OCI-LY7 (cell line): ENCODE data around the gene P2RY14. TPM values are rescaled to one million over a fixed set of nuclear protein-coding genes. Genes with fewer than 3 reads are reported as not detected.
A peak's percentile ranks its signal among the peaks of the same experiment; 100 is the strongest.

ENCODE experiments used
- BruUV-seq: library from RNA; stranded (reverse); fragments of 400-500 nt; replicated peaks from 2 replicates; lab custom pipeline; 2021; lab: Mats Ljungman, UMichigan
- CTCF ChIA-PET: fragments of 300-600 bp; sonication (Branson Sonifier 250); formaldehyde crosslinking; loops from one replicate; lab custom pipeline; 2022; ENCODE audit warnings: antibody characterized with exemption; ENCODE audit not compliant: unreplicated experiment; lab: Charles Lee
- POLR2A ChIA-PET: fragments of 300-600 bp; sonication (Branson Sonifier 250); formaldehyde crosslinking; loops from one replicate; lab custom pipeline; 2022; ENCODE audit warnings: antibody characterized with exemption; lab: Charles Lee
- DNase-seq: peaks from one replicate; pipeline ENCODE4 v3.0.0-alpha.2; 2015; ENCODE audit warnings: low spot score
- H2AFZ ChIP-seq: fragments of 200-600 bp; sonication (generic), shearing (Covaris generic); 2 replicates; pipeline ENCODE4 v1.6.1; 2014; ENCODE audit warnings: mild to moderate bottlenecking, antibody characterized with exemption, low read length, moderate library complexity
- H3K27ac ChIP-seq: fragments of 200-600 bp; sonication (generic); 2 replicates; pipeline ENCODE4 v1.5.1; 2014; ENCODE audit warnings: mixed run types, low read depth, mild to moderate bottlenecking, moderate library complexity, low read length, inconsistent platforms; ENCODE audit not compliant: poor library complexity, severe bottlenecking
- H3K36me3 ChIP-seq: fragments of 200-600 bp; sonication (generic); 2 replicates; pipeline ENCODE4 v1.6.1; 2014; ENCODE audit warnings: mild to moderate bottlenecking, antibody characterized with exemption, low read length, moderate library complexity, mixed read lengths; ENCODE audit not compliant: insufficient read depth
- H3K4me1 ChIP-seq: fragments of 200-600 bp; sonication (generic); 2 replicates; pipeline ENCODE4 v1.5.1; 2014; ENCODE audit warnings: mild to moderate bottlenecking, low read length; ENCODE audit not compliant: insufficient read depth, poor library complexity, severe bottlenecking
- H3K4me2 ChIP-seq: fragments of 200-600 bp; sonication (generic); 2 replicates; pipeline ENCODE4 v1.6.1; 2014; ENCODE audit warnings: mild to moderate bottlenecking, low read length
- H3K4me3 ChIP-seq: fragments of 200-600 bp; sonication (generic); 2 replicates; pipeline ENCODE4 v1.5.1; 2014; ENCODE audit warnings: mild to moderate bottlenecking, low read depth, low read length; ENCODE audit not compliant: poor library complexity, severe bottlenecking
- H3K79me2 ChIP-seq: fragments of 200-600 bp; sonication (generic); 2 replicates; pipeline ENCODE4 v1.6.1; 2016; ENCODE audit warnings: low read depth, mild to moderate bottlenecking, low read length, moderate library complexity, mixed read lengths; ENCODE audit not compliant: insufficient read depth
- H3K9me2 ChIP-seq: fragments of 200-600 bp; sonication (generic); 2 replicates; pipeline ENCODE4 v1.6.1; 2016; ENCODE audit warnings: mild to moderate bottlenecking, low read length, mixed read lengths; ENCODE audit not compliant: insufficient read depth
- H3K9me3 ChIP-seq: fragments of 200-600 bp; sonication (generic); 2 replicates; pipeline ENCODE4 v1.6.1; 2014; ENCODE audit warnings: mild to moderate bottlenecking, mixed run types, low read length, mixed read lengths
- H4K20me1 ChIP-seq: fragments of 200-600 bp; sonication (generic); 2 replicates; pipeline ENCODE4 v1.6.1; 2014; ENCODE audit warnings: mild to moderate bottlenecking, antibody characterized with exemption, low read length, moderate library complexity, mixed read lengths; ENCODE audit not compliant: insufficient read depth
- EZH2phosphoT487 ChIP-seq: fragments of 200-600 bp; sonication (generic); IDR thresholded peaks from 2 replicates; pipeline ENCODE4 v1.6.1; 2018; ENCODE audit warnings: low read depth, borderline replicate concordance, mild to moderate bottlenecking, mixed run types, antibody characterized with exemption, low read length, moderate library complexity, mixed read lengths
- intact Hi-C: fragments of 100-400 bp; cut with micrococcal nuclease; formaldehyde crosslinking; loops from one replicate; pipeline ENCODE4 v1.10.0; 2022; ENCODE audit not compliant: unreplicated experiment
- total RNA-seq, 2 experiments: library from RNA; depleted of rRNA in 1 of 2; stranded (reverse); fragments of >200 nt in 1 of 2; shearing (Covaris generic) in 1 of 2; gene quantifications; 2 replicates each; pipeline ENCODE4 v1.2.3, GENCODE V29; 2014 to 2022
- TF ChIP-seq, protein P1 (sequence below): fragments of 200-600 bp; sonication (generic); conservative IDR thresholded peaks from 2 replicates; pipeline ENCODE4 v1.5.1; 2014; ENCODE audit warnings: mild to moderate bottlenecking, antibody characterized with exemption, low read length, moderate library complexity, mixed read lengths

The P2RY14 gene
- total RNA-seq, 2 experiments from 2014 or later: not detected

DNA sequence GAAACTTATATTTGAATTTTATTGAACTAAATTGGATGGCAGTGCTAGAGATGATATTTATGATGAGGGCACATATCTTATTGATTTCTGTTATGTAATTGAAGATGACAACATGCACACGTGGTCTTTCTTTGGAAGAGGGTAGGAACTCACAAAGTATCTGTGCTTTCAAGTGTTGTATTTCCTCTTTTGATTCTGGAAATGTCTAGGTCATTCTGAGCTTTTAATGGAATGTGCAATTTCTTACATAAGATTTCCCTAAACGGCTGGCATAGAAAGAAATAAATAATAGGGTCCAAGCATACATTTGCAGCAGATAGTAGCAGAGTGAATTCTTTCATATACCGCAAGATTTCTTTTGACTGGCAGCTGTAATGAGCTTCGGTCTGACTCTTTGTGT lies 65.2 kb downstream of the P2RY14 start:
- DNase-seq: no peak
- POLR2A ChIA-PET: interaction anchor here (0.6 kb wide), 1 partner anchor 671 kb away, joined by 3 read pairs; no protein-coding TSS in a partner anchor
- no peaks in the 10 kb centered on the region for H3K9me2 ChIP-seq
- intact Hi-C loops: no loop called here
- no peak overlapping the region for H3K4me3 ChIP-seq
- TF ChIP-seq, protein P1, sequence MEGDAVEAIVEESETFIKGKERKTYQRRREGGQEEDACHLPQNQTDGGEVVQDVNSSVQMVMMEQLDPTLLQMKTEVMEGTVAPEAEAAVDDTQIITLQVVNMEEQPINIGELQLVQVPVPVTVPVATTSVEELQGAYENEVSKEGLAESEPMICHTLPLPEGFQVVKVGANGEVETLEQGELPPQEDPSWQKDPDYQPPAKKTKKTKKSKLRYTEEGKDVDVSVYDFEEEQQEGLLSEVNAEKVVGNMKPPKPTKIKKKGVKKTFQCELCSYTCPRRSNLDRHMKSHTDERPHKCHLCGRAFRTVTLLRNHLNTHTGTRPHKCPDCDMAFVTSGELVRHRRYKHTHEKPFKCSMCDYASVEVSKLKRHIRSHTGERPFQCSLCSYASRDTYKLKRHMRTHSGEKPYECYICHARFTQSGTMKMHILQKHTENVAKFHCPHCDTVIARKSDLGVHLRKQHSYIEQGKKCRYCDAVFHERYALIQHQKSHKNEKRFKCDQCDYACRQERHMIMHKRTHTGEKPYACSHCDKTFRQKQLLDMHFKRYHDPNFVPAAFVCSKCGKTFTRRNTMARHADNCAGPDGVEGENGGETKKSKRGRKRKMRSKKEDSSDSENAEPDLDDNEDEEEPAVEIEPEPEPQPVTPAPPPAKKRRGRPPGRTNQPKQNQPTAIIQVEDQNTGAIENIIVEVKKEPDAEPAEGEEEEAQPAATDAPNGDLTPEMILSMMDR: no peak
- TF ChIP-seq EZH2phosphoT487: no peak
- no TSS peak for BruUV-seq
- no peaks in the 10 kb centered on the region for H3K4me1 ChIP-seq
- H3K36me3 ChIP-seq: no peaks in the 10 kb centered on the region
- no peaks in the 10 kb centered on the region for H3K9me3 ChIP-seq
- H4K20me1 ChIP-seq: no peaks in the 10 kb centered on the region
- CTCF ChIA-PET: no interaction called here
- H2AFZ ChIP-seq: no peak overlapping the region
- H3K27ac ChIP-seq: no peak overlapping the region
- no peaks in the 10 kb centered on the region for H3K79me2 ChIP-seq
- no peak overlapping the region for H3K4me2 ChIP-seq

DNA sequence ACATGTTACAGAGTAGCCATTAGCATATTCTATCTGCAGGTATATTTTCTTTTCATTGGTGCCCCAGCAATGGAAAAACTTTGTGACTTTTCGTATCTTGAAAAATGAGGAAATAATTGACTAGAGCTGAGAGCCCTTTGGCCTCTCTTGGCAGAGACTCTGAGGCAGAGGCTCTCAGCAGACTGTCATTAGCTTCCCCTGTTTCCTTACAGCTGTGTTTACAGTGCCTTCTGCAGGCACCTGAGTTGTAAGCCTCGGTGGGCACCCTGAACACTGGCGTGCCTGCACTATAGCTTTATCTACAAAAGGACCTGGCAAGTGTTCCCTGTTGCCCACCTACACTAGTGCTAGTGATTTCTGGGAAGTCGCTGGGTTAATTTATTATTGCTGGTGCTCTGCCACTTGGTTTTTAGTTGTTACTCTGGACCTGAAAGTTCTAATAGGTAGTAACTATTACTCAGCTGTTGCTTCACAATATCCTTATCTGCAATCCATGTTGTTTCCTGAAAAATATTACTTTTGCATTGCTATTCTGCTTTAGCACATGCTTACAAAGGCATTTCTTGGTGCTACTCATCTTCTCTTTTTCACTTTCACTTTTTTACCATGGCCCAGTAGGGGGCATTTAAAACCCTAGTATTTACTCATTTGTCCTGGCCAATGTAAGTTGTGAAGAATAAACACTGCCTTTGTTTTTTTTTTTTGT lies 67.5 kb downstream of the P2RY14 start:
- Histone ChIP-seq H4K20me1 (no peaks in the 10 kb centered on the region), H3K27ac (no peak overlapping the region), H3K36me3 (no peaks in the 10 kb centered on the region), H2AFZ (no peak overlapping the region), H3K4me1 (no peaks in the 10 kb centered on the region), H3K9me2 (no peaks in the 10 kb centered on the region), H3K79me2 (no peaks in the 10 kb centered on the region), H3K9me3 (no peaks in the 10 kb centered on the region), H3K4me3 (no peak overlapping the region), H3K4me2 (peak overlapping the region; percentile 24; the same call in 1 of the 2 replicates)
- ChIA-PET CTCF (no interaction called here), POLR2A (interaction anchor here (0.6 to 1.0 kb wide), 4 partner anchors 13 to 1314 kb away, joined by 3 to 6 read pairs (median 4); partner anchors contain the start of gene P2RY14)
- BruUV-seq: no TSS peak
- TF ChIP-seq, protein P1: peak; percentile 50; the same call in 1 of the 2 replicates
- TF ChIP-seq EZH2phosphoT487: no peak
- intact Hi-C loops: no loop called here
- peak; percentile 7 for DNase-seq

- no peak for DNase-seq
- Histone ChIP-seq H3K36me3 (no peaks in the 10 kb centered on the region), H2AFZ (no peak overlapping the region), H3K27ac (no peak overlapping the region), H3K79me2 (no peaks in the 10 kb centered on the region), H3K4me2 (no peak overlapping the region), H3K9me2 (no peaks in the 10 kb centered on the region), H3K9me3 (no peaks in the 10 kb centered on the region), H3K4me1 (no peaks in the 10 kb centered on the region), H3K4me3 (no peak overlapping the region), H4K20me1 (no peaks in the 10 kb centered on the region)
- ChIA-PET POLR2A (no interaction called here), CTCF (no interaction called here)
- intact Hi-C loops: no loop called here
- TF ChIP-seq EZH2phosphoT487: no peak
- TF ChIP-seq, protein P1: no peak
- no TSS peak for BruUV-seq
Observed at GRCh38 chr3:151209654-151210053, 68.7 kb downstream of the P2RY14 start.
